ENCODE measurements around the gene TRIM59. TPM values are rescaled to one million over a fixed set of nuclear protein-coding genes. Genes with fewer than 3 reads are reported as not detected.

TRIM59 gene
- total and polyA plus RNA-seq, 10 of the 15 experiments (the other 5 are each of a cell fraction or from before 2014, with no cell fraction given) = 14.4 to 105 (median 33.3) TPM

DNA sequence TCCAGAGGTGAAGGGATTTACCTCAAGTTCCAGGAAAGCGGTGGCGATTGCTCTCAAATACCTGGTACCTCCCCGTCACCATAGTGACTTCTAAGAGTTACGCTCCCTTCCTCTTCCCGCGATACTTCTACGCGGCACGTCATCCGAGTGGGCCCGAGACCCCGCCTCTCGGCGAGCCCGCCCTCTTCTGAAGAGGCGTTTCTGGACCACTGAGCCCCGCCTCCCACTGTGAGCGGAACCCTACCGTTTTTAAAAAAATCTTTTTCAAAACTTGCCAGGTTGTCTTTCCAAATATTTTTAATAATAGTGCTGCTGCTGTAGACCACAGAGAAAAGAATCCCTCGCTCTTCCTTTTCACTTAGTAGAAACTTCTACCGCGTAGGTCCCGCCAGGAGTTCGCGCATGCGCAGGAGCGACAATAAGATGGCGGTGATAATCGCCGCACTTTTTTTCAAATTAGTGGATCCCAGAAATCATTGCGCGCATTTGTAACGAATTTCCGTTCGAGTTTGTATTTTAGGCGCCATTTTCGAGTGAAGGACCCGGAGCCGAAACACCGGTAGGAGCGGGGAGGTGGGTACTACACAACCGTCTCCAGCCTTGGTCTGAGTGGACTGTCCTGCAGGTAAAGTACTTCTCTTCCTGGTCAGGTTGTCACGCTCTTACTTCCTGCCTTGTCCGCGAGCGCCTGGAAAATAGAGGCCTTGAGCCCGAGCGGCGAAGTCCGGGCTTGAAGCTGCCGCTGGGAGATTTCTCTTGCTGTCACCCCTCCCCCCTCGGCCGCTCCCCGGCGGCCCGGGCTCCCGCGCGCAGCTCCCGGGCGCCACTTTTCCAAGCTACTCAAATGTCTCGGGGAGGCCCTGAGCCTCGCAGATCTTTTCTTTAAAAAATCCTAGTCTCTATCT lies 50.2 kb downstream of the TRIM59 start, which contains the start of the genes IFT80 and SMC4 (continued):
- no peak for TF ChIP-seq YBX1 (IDR thresholded peaks at IDR 0.05)
- TF ChIP-seq HCFC1 (IDR thresholded peaks at IDR 0.05; ENCODE audit: low read length) = peak; percentile 40
- no peak for TF ChIP-seq NFXL1 (IDR thresholded peaks at IDR 0.05; ENCODE audit: borderline replicate concordance)
- no peak for TF ChIP-seq NBN (IDR thresholded peaks at IDR 0.05)
- peak; percentile 16; the same call in 1 of the 2 replicates for TF ChIP-seq IKZF1 (conservative IDR thresholded peaks at IDR 0.05)
- peak; percentile 95 for TF ChIP-seq CREB1 (IDR thresholded peaks at IDR 0.05; ENCODE audit: low read depth)
- no peak for TF ChIP-seq FOXK2 (IDR thresholded peaks at IDR 0.05)
- peak; percentile 95; the same call in 1 of the 2 replicates for TF ChIP-seq RCOR1 (conservative IDR thresholded peaks at IDR 0.05; ENCODE audit: low read depth, low read length)
- peak; percentile 57 for TF ChIP-seq KLF5 (IDR thresholded peaks at IDR 0.05; ENCODE audit: partially characterized antibody)
- TF ChIP-seq PAX5 (IDR thresholded peaks at IDR 0.05; ENCODE audit: borderline replicate concordance, low read depth, low read length) = peak; percentile 78
- TF ChIP-seq, protein P1, sequence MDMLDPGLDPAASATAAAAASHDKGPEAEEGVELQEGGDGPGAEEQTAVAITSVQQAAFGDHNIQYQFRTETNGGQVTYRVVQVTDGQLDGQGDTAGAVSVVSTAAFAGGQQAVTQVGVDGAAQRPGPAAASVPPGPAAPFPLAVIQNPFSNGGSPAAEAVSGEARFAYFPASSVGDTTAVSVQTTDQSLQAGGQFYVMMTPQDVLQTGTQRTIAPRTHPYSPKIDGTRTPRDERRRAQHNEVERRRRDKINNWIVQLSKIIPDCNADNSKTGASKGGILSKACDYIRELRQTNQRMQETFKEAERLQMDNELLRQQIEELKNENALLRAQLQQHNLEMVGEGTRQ (IDR thresholded peaks at IDR 0.05; ENCODE audit: borderline replicate concordance, low read depth, low read length) = no peak
- peak; percentile 90 for TF ChIP-seq CREM (IDR thresholded peaks at IDR 0.05; ENCODE audit: low read depth)
- TF ChIP-seq NFYB (IDR thresholded peaks at IDR 0.05; ENCODE audit: insufficient read depth, low read depth, low read length) = no peak
- TF ChIP-seq, protein P2, sequence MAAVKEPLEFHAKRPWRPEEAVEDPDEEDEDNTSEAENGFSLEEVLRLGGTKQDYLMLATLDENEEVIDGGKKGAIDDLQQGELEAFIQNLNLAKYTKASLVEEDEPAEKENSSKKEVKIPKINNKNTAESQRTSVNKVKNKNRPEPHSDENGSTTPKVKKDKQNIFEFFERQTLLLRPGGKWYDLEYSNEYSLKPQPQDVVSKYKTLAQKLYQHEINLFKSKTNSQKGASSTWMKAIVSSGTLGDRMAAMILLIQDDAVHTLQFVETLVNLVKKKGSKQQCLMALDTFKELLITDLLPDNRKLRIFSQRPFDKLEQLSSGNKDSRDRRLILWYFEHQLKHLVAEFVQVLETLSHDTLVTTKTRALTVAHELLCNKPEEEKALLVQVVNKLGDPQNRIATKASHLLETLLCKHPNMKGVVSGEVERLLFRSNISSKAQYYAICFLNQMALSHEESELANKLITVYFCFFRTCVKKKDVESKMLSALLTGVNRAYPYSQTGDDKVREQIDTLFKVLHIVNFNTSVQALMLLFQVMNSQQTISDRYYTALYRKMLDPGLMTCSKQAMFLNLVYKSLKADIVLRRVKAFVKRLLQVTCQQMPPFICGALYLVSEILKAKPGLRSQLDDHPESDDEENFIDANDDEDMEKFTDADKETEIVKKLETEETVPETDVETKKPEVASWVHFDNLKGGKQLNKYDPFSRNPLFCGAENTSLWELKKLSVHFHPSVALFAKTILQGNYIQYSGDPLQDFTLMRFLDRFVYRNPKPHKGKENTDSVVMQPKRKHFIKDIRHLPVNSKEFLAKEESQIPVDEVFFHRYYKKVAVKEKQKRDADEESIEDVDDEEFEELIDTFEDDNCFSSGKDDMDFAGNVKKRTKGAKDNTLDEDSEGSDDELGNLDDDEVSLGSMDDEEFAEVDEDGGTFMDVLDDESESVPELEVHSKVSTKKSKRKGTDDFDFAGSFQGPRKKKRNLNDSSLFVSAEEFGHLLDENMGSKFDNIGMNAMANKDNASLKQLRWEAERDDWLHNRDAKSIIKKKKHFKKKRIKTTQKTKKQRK (IDR thresholded peaks at IDR 0.05; ENCODE audit: low read depth, low read length) = no peak
- TF ChIP-seq HDGF (IDR thresholded peaks at IDR 0.05) = no peak
- TF ChIP-seq PKNOX1 (IDR thresholded peaks at IDR 0.05) = peak; percentile 27; the same call in 1 of the 2 replicates
- TF ChIP-seq BRCA1 (IDR thresholded peaks at IDR 0.05; ENCODE audit: low read depth, low read length) = peak; percentile 86
- TF ChIP-seq POLR2AphosphoS5 (IDR thresholded peaks at IDR 0.05; ENCODE audit: low read length) = peak; percentile 92
- TF ChIP-seq JUND (IDR thresholded peaks at IDR 0.05; ENCODE audit: low read depth, low read length) = no peak
- TF ChIP-seq RAD21 (IDR thresholded peaks at IDR 0.05; ENCODE audit: insufficient read depth, low read depth, low read length) = no peak
- TF ChIP-seq EGR1 (IDR thresholded peaks at IDR 0.05; ENCODE audit: borderline replicate concordance in 1 of 2, low read depth in 2 of 2, low read length in 2 of 2) = no peak
- no peak for TF ChIP-seq ESRRA (IDR thresholded peaks at IDR 0.05; ENCODE audit: low read length)
- TF ChIP-seq, protein P3, sequence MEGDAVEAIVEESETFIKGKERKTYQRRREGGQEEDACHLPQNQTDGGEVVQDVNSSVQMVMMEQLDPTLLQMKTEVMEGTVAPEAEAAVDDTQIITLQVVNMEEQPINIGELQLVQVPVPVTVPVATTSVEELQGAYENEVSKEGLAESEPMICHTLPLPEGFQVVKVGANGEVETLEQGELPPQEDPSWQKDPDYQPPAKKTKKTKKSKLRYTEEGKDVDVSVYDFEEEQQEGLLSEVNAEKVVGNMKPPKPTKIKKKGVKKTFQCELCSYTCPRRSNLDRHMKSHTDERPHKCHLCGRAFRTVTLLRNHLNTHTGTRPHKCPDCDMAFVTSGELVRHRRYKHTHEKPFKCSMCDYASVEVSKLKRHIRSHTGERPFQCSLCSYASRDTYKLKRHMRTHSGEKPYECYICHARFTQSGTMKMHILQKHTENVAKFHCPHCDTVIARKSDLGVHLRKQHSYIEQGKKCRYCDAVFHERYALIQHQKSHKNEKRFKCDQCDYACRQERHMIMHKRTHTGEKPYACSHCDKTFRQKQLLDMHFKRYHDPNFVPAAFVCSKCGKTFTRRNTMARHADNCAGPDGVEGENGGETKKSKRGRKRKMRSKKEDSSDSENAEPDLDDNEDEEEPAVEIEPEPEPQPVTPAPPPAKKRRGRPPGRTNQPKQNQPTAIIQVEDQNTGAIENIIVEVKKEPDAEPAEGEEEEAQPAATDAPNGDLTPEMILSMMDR (IDR thresholded peaks at IDR 0.05 in 2 of 3, conservative IDR thresholded peaks at IDR 0.05 in 1 of 3; ENCODE audit: control insufficient read depth in 2 of 3, extremely low read depth in 1 of 3, insufficient read depth in 1 of 3, low read depth in 3 of 3, low read length in 3 of 3) = no peak
